Activated B cell treated with CpG ODN at 0.5 μM for 24 hours (primary cell): ENCODE data around the gene DIP2C. TPM values are rescaled to one million over a fixed set of nuclear protein-coding genes. Genes with fewer than 3 reads are reported as not detected.

Experiments
- ATAC-seq: fragments of 200-7000 bp; cut with Tn5 transposase; one replicate; pipeline ENCODE4 v1.10.0; 2021; ENCODE audit warnings: low read depth, mild to moderate bottlenecking, moderate library complexity
- CTCF ChIA-PET: fragments of 350-600 bp; sonication (Branson Sonifier 250); formaldehyde crosslinking; loops from one replicate; lab custom pipeline; 2021; ENCODE audit warnings: antibody characterized with exemption; lab: Charles Lee
- POLR2A ChIA-PET: fragments of 350-600 bp; sonication (Branson Sonifier 250); formaldehyde crosslinking; loops from one replicate; lab custom pipeline; 2021; ENCODE audit warnings: antibody characterized with exemption; lab: Charles Lee
- DNase-seq: peaks from one replicate; pipeline ENCODE4 v3.0.0; 2022
- H3K27ac Mint-ChIP-seq: one replicate; pipeline ENCODE4 v1.8.0; 2020; ENCODE audit warnings: mixed read lengths
- H3K27me3 Mint-ChIP-seq: one replicate; pipeline ENCODE4 v1.8.0; 2021; ENCODE audit warnings: mixed read lengths
- H3K36me3 Mint-ChIP-seq: one replicate; pipeline ENCODE4 v1.8.0; 2021; ENCODE audit warnings: low read depth, mixed read lengths
- H3K4me1 Mint-ChIP-seq: one replicate; pipeline ENCODE4 v1.8.0; 2021; ENCODE audit warnings: mixed read lengths
- H3K4me3 Mint-ChIP-seq: one replicate; pipeline ENCODE4 v1.8.0; 2020; ENCODE audit warnings: mild to moderate bottlenecking, mixed read lengths
- H3K9me3 Mint-ChIP-seq: one replicate; pipeline ENCODE4 v1.8.0; 2020; ENCODE audit warnings: mixed read lengths
- intact Hi-C: fragments of 100-400 bp; cut with micrococcal nuclease; formaldehyde crosslinking; loops from one replicate; pipeline ENCODE4 v1.15.1; 2024
- total RNA-seq: library from RNA; stranded (reverse); gene quantifications from 2 replicates; pipeline ENCODE4 v1.2.3, GENCODE V29; 2022
- TF ChIP-seq, protein P1 (sequence below): fragments of 200-600 bp; IDR thresholded peaks from one replicate; pipeline ENCODE4 v1.8.0; 2022; ENCODE audit warnings: antibody characterized with exemption, mild to moderate bottlenecking

Gene DIP2C
- total RNA-seq, 1 donor from 2014 or later = 0.49 TPM

DNA sequence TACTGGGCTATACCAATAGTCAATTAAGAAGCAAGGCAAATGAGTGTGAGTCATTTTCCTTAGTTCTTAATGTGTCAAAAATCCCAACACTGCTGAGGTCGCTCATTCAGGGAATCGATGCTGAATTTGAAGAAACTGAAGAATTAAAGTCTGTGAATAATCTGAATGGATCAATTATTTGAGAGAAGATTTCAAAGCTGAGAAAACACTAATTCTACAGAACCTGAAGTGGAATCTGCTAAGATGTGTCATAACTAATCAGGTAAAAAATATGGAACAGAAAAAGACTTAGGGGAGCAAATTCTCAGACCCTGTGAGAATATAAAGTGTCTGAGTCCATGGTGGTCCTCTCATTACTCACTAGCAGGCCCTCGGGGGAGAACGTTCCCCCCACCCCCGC lies 125.6 kb downstream of the DIP2C start:
- H3K4me1 Mint-ChIP-seq = no peaks in the 10 kb centered on the region
- H3K27ac Mint-ChIP-seq = no peak overlapping the region

DNA sequence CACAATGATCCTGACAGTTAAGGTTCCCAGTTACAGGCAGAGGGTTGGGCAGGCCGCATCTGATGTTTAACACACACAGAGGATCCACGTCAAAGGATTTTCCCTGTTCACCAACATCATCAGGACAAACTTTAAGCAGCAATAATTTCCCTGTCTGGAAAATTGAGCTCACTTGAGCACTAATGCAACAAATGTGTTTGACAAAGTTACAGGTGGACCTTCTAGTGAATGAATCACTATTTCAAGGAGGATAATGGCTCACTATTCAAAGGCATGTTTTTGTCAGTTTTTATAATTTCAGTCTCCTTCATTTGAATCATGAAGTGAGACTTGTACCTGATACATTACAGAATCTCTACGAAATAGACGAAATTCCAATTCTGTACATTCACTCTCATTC lies 127.3 kb downstream of the DIP2C start:
- H3K27ac Mint-ChIP-seq = no peak overlapping the region
- ChIA-PET CTCF (no interaction called here), POLR2A (no interaction called here)
- peaks cover 12% of the 10 kb centered on the region for H3K27me3 Mint-ChIP-seq
- H3K9me3 Mint-ChIP-seq = peaks cover 15% of the 10 kb centered on the region
- DNase-seq = no peak
- intact Hi-C loops = no loop called here
- no peaks in the 10 kb centered on the region for H3K4me1 Mint-ChIP-seq
- TF ChIP-seq, protein P1, sequence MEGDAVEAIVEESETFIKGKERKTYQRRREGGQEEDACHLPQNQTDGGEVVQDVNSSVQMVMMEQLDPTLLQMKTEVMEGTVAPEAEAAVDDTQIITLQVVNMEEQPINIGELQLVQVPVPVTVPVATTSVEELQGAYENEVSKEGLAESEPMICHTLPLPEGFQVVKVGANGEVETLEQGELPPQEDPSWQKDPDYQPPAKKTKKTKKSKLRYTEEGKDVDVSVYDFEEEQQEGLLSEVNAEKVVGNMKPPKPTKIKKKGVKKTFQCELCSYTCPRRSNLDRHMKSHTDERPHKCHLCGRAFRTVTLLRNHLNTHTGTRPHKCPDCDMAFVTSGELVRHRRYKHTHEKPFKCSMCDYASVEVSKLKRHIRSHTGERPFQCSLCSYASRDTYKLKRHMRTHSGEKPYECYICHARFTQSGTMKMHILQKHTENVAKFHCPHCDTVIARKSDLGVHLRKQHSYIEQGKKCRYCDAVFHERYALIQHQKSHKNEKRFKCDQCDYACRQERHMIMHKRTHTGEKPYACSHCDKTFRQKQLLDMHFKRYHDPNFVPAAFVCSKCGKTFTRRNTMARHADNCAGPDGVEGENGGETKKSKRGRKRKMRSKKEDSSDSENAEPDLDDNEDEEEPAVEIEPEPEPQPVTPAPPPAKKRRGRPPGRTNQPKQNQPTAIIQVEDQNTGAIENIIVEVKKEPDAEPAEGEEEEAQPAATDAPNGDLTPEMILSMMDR = no peak
- no peaks in the 10 kb centered on the region for H3K36me3 Mint-ChIP-seq
- no peak for ATAC-seq
- H3K4me3 Mint-ChIP-seq = no peak overlapping the region

More for the DNA sequence above, 125.6 kb downstream of the DIP2C start:
- Mint-ChIP-seq H3K27me3 (peaks cover 10% of the 10 kb centered on the region), H3K4me3 (no peak overlapping the region), H3K9me3 (peaks cover 17% of the 10 kb centered on the region), H3K36me3 (no peaks in the 10 kb centered on the region)
- CTCF ChIA-PET = no interaction called here
- no peak for DNase-seq
- TF ChIP-seq, protein P1 = no peak
- POLR2A ChIA-PET = no interaction called here
- no peak for ATAC-seq
- intact Hi-C loops = no loop called here

DNA sequence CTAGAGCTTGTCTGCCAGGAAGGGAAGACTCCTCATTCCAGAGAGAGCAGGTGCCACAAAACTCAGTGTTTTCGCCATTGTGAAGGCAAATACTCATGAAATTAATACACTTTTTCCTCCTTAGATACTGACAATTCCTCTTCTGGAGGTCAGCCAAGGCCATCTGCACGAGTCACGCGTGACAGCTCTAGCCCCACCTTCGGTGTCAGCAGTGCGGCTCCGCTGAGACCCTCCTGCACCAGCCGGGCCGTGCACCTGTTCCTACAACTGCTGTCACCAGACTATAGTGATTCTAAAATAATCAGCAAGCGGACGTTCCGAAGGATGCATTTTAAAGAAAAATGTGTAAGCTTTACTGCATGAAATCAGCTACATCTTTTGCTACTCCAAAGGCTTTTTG lies 127.7 kb downstream of the DIP2C start:
- no peak overlapping the region for H3K27ac Mint-ChIP-seq
- CTCF ChIA-PET = no interaction called here
- no peak for ATAC-seq
- no peaks in the 10 kb centered on the region for H3K36me3 Mint-ChIP-seq
- H3K27me3 Mint-ChIP-seq = peaks cover 13% of the 10 kb centered on the region
- DNase-seq = no peak
- peaks cover 15% of the 10 kb centered on the region for H3K9me3 Mint-ChIP-seq
- H3K4me1 Mint-ChIP-seq = no peaks in the 10 kb centered on the region
- POLR2A ChIA-PET = no interaction called here
- H3K4me3 Mint-ChIP-seq = no peak overlapping the region
- TF ChIP-seq, protein P1 = no peak
- intact Hi-C loops = no loop called here

DNA sequence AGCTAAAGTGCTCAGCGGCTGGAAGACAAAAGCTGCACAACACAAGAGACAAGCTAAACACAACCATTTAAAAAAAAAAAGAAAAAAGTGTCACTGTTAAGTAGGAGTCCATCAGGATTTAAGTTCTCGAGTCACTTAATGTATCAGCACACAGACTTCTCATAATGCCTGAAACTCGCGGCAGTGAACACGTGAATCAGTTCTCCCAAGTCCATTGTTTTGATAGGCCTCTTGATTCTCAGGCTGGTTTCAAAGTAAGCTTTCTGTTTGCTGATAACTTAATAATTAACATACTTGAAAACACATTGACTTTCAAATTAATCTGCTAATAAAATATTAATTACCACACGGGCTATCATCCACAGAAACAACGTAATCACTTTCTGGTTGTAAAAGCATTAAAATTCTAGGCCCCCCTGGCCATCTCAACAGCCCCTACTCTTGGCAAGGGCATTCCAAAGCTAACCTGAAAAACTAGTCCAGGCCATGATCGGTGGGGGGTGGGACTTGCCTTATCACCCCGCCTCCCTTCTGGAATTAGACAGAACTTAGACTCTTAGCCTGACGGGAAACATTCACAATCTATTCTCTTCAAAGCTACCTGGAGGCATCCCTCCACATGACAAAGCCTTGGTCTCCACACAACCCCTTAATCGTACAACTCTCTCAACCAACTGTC lies 129.0 kb downstream of the DIP2C start:
- Mint-ChIP-seq H3K9me3 (peaks cover 15% of the 10 kb centered on the region), H3K27ac (no peak overlapping the region), H3K36me3 (no peaks in the 10 kb centered on the region), H3K27me3 (peaks cover 16% of the 10 kb centered on the region), H3K4me3 (no peak overlapping the region), H3K4me1 (no peaks in the 10 kb centered on the region)
- TF ChIP-seq, protein P1 = no peak
- ATAC-seq (no peak), DNase-seq (no peak)
- CTCF ChIA-PET = no interaction called here
- intact Hi-C loops = no loop called here
- POLR2A ChIA-PET = no interaction called here

DNA sequence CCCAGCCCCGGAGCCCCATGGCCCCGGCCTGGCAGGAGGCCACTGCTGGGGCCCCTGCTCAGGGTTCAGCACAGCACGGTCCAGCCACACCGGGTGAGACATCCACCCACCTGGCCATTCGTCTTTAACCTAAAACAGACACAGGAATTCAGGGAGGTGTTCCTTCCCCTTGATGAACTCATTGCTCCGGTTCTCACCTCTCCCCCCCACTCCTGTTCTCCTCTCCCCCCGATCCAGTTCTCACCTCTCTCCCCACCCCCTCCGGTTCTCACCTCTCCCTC lies 129.8 kb downstream of the DIP2C start:
- ATAC-seq (no peak), DNase-seq (no peak)
- Mint-ChIP-seq H3K4me1 (no peaks in the 10 kb centered on the region), H3K4me3 (no peak overlapping the region), H3K27me3 (peaks cover 17% of the 10 kb centered on the region), H3K27ac (no peak overlapping the region), H3K9me3 (peaks cover 14% of the 10 kb centered on the region), H3K36me3 (no peaks in the 10 kb centered on the region)
- TF ChIP-seq, protein P1 = no peak
- ChIA-PET CTCF (no interaction called here), POLR2A (no interaction called here)
- intact Hi-C loops = no loop called here
